DMS79 (cell line): ENCODE measurements around the gene CKMT1B.
"Not testable (repeated sequence)": the region's sequence is repeated elsewhere in the genome, so short reads cannot be mapped to it uniquely, and the experiment has no call there.

Experiments used
- DNase-seq: peaks from one replicate; lab custom pipeline; 2025; lab: John Stamatoyannopoulos, UW

CKMT1B gene

DNA sequence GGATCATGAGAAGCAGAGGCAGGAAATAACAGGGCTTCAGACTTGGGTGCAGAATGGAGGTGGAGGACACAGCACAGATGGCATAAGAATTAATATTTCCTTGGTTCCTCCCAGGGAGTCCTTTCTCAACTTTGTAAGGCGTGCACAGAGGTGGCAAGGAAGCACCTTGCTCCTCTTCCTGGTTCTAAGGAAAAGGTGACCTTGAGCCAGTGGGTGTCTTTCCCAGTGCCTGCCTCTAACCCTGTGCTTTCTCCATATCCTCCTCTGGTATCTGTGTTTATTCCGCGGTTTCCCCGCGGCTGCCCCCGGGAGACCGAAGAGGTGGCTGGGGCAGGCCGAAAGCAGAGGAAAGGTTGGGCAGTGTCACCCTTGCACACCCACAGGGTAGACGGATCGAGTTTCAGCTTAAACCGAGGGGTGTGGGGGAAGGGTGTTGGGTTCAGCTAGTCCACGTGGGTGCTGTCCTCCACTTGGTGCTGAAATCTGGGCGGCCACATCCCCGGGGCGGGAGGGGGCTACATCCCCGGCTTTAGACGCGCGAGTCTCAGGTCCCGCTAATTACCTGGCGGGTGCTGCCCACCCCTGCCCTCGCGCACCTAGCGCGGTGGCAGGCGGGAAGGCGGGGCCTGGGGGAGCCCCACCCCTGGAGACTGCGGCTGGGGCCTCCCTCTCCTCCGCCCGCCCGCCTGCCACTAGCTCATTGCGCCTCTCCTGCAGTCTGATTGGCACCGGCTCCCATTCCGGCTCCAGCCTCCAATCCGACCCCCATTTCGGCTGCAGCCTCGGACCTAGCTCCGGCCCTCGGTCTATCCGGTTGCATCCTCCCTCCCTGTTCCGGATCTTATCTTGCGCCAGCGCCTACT is at the start of gene CKMT1B:
Gene CKMT1B (plus strand): TSS at position 700 of the 863 bp plus-strand sequence. CDS start 192 bp downstream, outside the sequence.
- not testable (repeated sequence) for DNase-seq

GRCh38 chr15:43544266-43544665 is 49.6 kb upstream of the CKMT1B start:
- no peak for DNase-seq

- no peak for DNase-seq
Measured at GRCh38 chr15:43545426-43545825, 48.4 kb upstream of the CKMT1B start.

DNA sequence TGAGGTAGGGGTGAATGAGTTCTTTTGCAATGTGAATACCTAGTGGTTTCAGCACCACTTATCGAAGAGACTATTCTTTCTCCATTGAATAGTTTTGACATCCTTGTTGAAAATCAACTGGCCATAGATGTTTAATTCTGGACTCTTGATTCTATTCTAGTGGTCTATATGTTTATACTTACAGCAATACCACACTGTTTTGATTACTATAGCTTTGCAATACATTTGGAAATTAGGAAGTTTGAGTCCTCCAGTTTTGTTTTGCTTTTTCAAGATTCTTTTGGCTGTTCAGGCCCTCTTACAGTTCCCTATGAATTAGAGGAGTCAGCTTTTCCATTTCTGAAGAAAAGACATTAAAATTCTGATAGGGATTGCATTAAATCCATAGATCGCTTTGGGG is 46.3 kb upstream of the CKMT1B start:
- no peak for DNase-seq

DNA sequence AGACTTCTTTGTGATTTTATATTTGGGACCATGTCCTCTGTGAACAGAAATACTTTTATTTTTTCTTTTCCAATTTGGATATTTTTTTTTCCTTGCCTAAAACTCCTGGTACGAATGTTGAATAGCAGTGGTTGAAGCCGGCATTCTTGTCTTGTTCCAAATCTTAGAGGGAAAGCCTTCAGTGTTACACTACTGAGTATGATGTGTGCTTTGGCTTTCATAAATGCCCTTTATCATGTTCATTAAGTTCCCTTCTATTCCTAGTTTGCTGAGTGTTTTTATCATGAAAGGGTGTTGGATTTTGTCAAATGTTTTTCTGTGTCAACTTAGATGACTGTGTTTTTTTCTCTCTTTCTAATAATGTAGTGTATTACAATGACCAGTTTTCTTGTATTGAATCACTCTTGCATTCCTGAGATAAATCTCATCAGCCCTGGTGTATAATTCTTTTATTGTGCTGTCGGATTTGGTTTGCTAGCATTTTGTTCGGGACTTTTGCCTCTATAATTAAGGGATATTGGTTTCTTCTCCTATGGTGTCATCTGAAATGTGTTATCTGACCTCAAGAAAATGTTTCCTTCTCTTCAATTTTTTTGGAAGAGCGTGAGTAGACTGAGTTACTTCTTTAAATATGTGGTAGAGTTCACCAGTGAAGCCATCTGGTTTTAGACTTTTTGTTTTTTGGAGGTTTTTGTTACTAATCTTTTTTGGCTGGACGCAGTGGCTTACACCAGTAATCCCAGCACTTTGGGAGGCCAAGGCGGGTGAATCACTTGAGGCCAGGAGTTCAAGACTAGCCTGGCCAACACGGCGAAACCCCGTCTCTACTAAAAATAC is 43.1 kb upstream of the CKMT1B start:
- DNase-seq: no peak

DNA sequence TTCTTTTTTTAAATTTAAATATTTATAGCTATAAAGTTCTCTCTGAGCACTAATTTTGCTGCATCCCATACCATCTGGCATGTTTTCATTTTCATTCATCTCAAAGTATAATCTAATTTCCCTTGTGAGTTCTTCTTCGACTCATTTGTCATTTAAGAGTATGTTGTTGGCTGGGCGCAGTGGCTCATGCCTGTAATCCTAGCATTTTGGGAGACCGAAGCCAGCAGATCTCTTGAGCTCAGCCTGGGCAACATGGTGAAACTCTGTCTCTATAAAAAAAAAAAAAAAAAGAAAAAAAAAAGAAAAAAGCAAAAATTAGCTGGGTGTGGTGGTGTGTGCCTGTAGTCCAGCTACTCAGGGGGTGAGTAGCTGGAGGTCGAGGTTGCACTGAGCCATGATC is 41.6 kb upstream of the CKMT1B start:
- DNase-seq: no peak

GRCh38 chr15:43552986-43553385 is 40.8 kb upstream of the CKMT1B start:
- no peak for DNase-seq

DNA sequence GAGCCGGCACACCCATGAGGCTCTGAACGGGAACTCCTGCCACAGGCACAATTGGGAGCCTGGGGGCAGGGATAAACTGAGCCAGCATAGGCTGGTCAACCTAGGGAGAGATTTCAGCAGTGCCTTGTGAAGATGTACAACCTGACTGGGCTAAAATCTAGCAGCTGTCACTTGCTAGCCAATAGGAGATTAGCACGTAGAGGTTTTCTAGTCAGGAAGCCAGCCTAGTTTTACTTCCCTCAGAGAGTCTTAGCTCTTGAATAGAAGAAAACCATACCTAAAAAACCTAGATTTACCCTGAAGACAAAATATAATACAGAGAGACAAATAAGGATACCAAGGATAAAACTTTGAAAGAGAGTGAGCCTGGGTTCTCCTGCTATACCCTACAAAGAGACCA is 31.1 kb upstream of the CKMT1B start:
- DNase-seq: not testable (repeated sequence)

GRCh38 chr15:43563793-43564192 is 30.0 kb upstream of the CKMT1B start:
- DNase-seq: not testable (repeated sequence)

GRCh38 chr15:43566615-43567014 is 27.2 kb upstream of the CKMT1B start:
- DNase-seq: not testable (repeated sequence)

GRCh38 chr15:43574607-43575006 is 19.2 kb upstream of the CKMT1B start:
- DNase-seq: not testable (repeated sequence)

GRCh38 chr15:43589778-43590466 is 3.9 kb upstream of the CKMT1B start, which contains the start of gene PPIP5K1:
PPIP5K1 (minus strand) TSS chr15:43590208; CDS start chr15:43584504, 5,704 bp downstream.
- DNase-seq: not testable (repeated sequence)

- DNase-seq: not testable (repeated sequence)
Measured at GRCh38 chr15:43592841-43593240, 986 bp upstream of the CKMT1B start.

GRCh38 chr15:43599131-43599530 is 5.3 kb downstream of the CKMT1B start:
- not testable (repeated sequence) for DNase-seq

DNA sequence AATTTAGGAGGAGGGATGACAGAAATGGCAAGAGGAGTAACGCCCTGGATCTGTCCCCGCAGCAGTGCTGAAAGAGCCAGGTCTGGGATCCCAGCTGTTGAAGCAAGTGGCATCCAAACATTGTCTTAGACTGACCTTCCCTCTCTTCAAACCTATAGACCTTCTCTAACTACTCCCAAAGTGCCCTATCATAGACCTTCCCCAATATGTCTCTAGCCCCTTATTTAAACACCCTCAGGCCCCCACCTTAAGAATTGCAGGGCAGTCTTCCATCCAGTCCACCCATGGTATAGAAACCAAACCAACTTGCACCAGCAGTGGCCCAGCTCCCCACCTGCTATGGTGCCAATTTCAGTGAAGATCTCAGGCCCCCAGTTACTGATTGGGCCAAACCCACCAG is 6.4 kb downstream of the CKMT1B start:
- DNase-seq: not testable (repeated sequence)

GRCh38 chr15:43602233-43602632 is 8.4 kb downstream of the CKMT1B start:
- DNase-seq: peak; percentile 39

DNA sequence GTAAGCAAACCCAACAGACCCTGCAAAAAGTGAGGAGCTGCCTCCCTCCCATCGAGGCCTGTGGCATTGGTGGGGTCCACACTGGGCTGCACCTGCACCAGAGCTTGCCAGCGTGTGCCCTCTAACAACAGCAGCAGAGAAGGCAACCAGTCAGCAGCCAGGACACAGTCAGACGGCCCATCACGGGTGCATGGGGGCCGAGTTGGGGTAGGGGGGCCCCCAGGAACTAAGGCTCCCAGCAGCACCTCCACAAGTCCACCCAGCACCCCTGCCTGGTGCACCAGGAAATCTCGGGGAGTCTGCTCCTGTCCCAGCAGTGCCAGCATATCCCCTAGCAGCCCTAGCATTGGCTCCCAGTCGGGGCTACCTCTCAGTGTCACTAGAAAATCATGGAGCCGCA is 23.9 kb downstream of the CKMT1B start:
- DNase-seq: not testable (repeated sequence)

- DNase-seq: not testable (repeated sequence)
Measured at GRCh38 chr15:43618700-43619099, 24.9 kb downstream of the CKMT1B start, which contains the start of gene STRC. STRC (minus strand) TSS chr15:43618800; CDS start chr15:43618722, 78 bp downstream.

GRCh38 chr15:43622068-43622799 is 28.4 kb downstream of the CKMT1B start:
- not testable (repeated sequence) for DNase-seq

DNA sequence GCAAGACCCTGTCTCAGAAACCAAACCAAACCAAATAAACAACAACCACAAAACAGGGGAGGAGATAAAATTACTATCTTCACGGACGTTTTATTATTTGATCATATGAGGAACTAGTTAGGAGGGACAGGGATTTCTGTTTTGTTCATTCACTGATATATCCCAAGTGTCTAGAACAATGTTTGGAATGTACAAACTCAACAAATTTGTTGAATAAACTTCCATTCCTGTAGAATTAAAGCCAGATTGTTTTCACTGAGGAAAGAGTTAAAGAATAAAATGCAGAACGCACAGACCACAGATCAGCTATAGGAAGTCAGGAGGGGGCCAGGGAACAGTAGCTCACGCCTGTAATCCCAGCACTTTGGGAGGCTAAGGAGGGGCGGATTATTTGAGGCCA is 31.3 kb downstream of the CKMT1B start:
- DNase-seq: no peak

- DNase-seq: not testable (repeated sequence)
Measured at GRCh38 chr15:43626937-43627336, 33.1 kb downstream of the CKMT1B start.
